Hematopoietic multipotent progenitor cell treated with erythropoietin and hydrocortisone succinate and interleukin-3 and kit ligand, for 6 days (in vitro differentiated cells): Measurements from ENCODE around the gene DCTN1.

Source experiments
- DNase-seq: peaks from one replicate; pipeline ENCODE4 v3.0.0-alpha.2; 2015

Gene DCTN1

GRCh38 chr2:74413001-74413698, 33.0 kb upstream of the DCTN1 start:
- no peak for DNase-seq

DNA sequence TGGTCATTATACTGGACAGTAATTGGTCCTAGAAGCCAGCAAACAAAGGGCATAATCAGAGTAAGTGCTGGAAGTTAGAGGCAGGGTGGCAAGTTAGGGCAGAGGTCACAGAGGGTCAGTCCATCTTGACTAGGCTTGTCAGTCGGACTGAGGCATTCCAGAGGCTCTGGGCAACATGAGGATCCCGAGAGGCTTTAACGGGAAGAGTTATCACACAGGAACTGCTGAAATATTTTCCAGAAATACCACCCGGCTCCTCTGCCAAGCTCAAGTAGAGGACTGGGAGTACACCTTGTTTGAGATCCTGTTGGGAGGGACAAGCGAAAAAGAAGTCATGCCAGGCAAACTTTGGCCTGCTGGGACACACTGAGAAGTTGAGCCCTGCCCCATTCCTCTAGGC, 27.6 kb upstream of the DCTN1 start:
- no peak for DNase-seq

GRCh38 chr2:74406035-74406434, 25.9 kb upstream of the DCTN1 start:
- no peak for DNase-seq

- no peak for DNase-seq
Observed at GRCh38 chr2:74401891-74402290, 21.8 kb upstream of the DCTN1 start.

GRCh38 chr2:74399785-74400184, 19.7 kb upstream of the DCTN1 start:
- peak; percentile 79 for DNase-seq

DNA sequence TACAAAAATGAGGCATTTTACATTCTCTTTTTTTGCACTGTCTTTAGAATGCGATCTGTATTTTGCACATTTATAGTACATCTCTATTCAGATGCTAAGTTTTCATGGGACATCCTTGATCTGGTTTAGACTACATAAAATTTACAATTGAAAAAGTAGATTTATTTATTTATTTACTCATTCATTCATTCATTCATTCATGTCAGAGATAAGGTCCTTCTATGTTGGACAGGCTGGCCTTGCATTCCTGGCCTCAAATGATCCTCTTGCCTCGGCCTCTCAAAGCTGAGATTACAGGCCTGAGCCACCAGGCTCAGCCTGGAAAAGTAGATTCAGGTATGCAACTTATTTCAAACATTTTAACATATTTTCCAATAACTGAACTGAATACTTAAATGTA, 16.0 kb upstream of the DCTN1 start:
- no peak for DNase-seq

GRCh38 chr2:74393525-74393924, 13.4 kb upstream of the DCTN1 start:
- no peak for DNase-seq

DNA sequence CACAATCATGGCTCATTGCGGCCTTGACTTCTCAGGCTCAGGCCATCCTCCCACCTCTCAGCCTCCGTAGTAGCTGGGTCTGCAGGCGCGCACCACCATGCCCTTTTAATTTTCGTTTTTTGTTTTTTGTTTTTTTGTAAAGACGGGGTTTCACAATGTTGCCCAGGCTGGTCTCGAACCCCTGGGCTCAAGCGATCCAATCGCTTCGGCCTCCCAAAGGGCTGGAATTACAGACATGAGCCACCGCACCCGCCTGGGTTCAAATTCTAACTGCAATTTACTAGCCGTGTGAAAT, 12.3 kb upstream of the DCTN1 start:
- no peak for DNase-seq

DNA sequence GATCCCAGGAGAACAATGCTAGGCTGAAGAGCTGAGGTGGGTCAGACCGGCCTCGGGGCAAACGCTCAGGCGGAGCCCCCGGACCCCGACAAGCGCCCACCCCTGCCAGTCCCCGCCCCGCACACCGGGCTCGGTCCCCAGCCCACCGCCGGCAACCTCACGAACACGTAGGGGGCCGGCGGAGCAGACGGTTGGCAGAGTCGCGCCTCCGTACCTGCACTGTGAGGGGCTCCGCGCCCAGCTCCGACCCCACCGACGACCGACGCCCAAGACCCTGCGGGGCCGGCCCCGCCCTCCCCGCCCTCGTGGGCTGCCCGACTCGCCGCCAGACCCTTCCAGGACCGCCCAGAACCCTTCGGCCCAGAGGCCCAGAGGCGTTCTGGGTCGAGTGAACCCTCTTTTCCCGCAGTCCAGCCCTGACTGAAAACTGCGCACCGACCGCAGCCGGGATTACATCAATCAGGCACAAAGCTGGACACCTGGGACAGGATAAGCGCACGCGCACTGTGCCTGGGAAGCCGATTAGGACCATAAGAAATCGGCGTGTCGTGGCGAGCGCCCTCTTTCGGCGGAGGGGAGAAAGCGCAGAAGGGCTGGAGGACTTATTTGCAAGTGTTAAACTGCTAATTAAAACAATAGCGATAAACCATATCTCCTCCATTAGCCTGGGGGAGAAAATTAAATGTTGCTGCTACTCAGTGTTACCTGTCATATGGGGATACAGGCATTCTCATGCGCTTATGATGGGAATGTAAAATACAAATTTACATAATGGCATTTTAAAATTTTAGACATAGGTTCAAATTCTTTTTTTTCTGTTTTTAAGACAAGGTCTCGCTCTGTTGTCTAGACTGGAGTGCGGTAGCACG, 11.7 kb upstream of the DCTN1 start:
- DNase-seq, result peak; percentile 96

DNA sequence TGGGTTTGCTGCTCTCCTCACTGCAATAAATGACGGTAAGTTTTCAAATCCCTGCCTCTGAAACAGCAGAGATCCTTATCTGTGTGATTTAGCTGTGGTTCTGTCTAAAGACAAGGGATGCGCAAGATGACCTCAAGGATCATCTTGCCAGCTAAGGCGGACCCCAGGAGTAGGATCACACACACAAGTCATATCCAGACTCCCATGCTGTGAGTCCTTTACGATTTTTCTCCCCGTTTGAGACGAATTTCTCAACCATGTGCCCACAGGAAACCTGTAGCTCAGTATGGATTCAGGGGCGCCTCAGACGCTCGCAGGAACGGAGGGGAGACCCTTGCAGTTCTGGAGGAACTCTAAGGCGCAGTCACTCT, 11.1 kb upstream of the DCTN1 start:
- DNase-seq, result peak; percentile 38

DNA sequence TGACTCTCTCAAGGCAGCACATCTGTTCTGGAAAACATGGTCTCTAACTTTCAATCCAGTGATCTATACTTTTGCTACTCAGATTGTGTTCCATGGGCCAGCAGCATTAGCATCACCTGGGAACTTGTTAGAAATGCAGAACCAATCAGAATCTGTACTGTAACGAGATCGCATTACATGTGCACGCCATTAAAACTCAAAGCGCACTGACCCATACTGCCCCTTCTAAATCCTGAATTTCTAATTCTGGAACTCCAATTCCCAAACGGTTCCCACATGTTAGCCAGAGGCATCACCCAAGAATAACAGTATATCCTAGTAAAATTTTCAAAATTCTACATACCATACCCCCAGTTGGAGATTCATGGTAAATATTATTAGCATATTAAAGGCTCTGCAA, 10.5 kb upstream of the DCTN1 start:
- DNase-seq, result no peak

DNA sequence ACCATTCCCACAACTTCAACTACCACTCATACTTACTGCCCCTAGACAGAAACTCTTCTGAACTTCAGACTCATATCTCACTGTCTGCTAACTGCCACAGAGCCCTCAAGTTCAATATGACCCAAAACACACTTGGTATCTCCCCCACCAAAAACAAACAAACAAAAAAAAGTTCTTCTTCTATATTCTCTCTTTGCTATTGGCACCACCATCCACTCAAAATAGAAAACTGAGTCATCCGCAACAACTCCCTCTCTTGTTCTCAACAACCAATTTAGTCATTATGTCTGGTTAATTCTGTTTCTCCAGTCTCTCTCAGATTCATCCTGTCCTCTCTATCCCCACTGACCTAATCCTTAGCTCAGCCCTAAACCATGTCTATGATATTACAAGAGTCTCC, 7.2 kb upstream of the DCTN1 start:
- DNase-seq, result no peak

DNA sequence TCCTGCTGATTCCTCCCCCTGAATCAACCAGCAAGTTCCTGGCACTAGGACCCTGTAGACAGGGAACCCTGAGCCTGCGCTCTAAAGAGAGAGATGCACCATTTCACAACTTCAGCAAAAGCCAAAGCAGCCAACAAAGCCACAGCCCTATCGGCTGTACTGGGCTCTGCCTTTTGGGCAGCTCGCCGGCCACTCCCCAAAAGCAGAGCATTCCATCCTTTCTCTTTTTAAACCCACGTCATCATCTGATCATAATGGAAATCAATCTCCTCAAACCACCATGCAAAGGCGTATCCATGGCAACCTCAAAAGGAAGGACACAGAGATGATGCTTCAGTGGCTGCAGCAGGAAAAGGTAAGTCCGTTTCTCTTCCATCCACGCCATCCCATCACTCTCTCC, 5.3 kb upstream of the DCTN1 start:
- peak; percentile 30 for DNase-seq

DNA sequence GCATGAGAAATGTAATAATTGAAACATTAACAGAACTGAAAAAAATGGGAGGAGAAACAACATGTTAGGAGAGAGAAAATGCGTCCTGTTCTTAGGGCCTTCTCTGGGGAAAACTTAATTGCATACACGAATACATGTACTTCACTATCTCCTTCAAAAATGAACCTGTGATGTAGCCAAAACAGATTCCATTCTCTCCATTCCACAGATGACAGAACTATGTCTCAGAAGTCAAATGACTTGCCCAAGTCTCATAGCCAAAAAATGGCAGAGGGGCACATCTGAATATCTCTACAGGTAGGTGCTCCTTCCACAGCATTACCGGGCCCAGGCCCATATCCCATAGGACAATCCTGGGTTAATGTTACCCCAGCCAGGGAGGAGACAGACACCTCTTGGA, 3.9 kb upstream of the DCTN1 start:
- no peak for DNase-seq

- DNase-seq, result no peak
Observed at GRCh38 chr2:74383254-74383653, 3.1 kb upstream of the DCTN1 start.

GRCh38 chr2:74381751-74382150, 1.6 kb upstream of the DCTN1 start:
- DNase-seq, result no peak

DNA sequence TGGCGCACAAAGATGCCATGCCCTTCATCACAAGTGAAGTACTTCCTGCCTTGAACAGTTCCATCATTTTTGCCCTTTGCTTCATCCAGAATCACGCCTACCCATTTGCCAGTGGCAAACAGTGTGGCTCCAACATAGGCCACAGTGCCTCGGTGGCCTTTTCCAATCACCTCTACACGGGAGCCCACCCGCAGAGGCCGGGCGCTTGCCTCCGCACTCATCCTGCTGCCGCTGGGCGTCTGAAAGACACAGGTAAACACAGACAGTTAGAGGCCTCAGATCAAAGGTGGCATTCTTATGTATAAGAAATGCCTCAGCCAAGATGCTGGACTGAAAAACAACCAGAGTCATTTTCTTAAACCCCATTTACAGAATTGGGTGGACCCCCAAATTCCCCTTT, 2.1 kb downstream of the DCTN1 start:
- no peak for DNase-seq

DNA sequence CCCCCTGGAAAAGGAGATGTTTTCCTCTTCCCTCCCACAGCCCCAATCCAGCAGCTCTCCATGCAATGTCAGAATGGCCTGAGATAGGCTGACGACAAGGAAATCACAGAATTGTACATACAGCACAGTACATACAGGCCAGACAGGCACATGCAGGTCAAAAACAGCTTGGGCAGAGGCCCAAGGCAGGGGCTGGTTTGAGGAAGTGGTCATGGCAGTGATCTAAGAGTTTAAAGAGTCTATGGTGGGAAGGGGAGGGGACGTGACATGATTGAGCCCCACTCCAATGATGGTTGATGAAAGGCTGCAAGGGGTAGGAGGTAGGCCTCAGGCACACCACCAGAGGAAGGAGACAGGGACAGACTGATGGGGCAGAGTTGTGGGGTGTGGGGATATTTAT, 4.3 kb downstream of the DCTN1 start:
- DNase-seq, result peak; percentile 15

GRCh38 chr2:74374509-74375205, 5.5 kb downstream of the DCTN1 start:
- DNase-seq, result peak; percentile 13

GRCh38 chr2:74373985-74374384, 6.1 kb downstream of the DCTN1 start:
- no peak for DNase-seq

GRCh38 chr2:74373221-74373676, 6.9 kb downstream of the DCTN1 start:
- no peak for DNase-seq

- no peak for DNase-seq
Observed at GRCh38 chr2:74372674-74373073, 7.4 kb downstream of the DCTN1 start.

GRCh38 chr2:74371421-74371820, 8.7 kb downstream of the DCTN1 start:
- DNase-seq, result no peak

- no peak for DNase-seq
Observed at GRCh38 chr2:74369976-74370375, 10.1 kb downstream of the DCTN1 start.
